Keratinocyte (primary cell): ENCODE results near the gene FOXRED2. TPM values are rescaled to one million over a fixed set of nuclear protein-coding genes. Genes with fewer than 3 reads are reported as not detected.
A peak's percentile ranks its signal among the peaks of the same experiment; 100 is the strongest.

ENCODE experiments used
- DNase-seq: peaks from one replicate; pipeline ENCODE4 v3.0.0-alpha.2; 2011; ENCODE audit warnings: low read depth, missing footprints, low spot score
- FAIRE-seq: peaks from 2 replicates; lab custom pipeline; 2011; peaks lifted over from hg19 to GRCh38; lab: Jason Lieb, UNC
- H2AFZ ChIP-seq: 2 replicates; pipeline ENCODE4 v1.6.0; 2012; ENCODE audit warnings: low read length, control low read depth, inconsistent platforms; ENCODE audit not compliant: control insufficient read depth
- H3K27ac ChIP-seq: 2 replicates; pipeline ENCODE4 v1.5.1; 2011; ENCODE audit warnings: low read length; ENCODE audit not compliant: control insufficient read depth, insufficient read depth
- H3K27me3 ChIP-seq: 3 replicates; pipeline ENCODE4 v1.6.0; 2011; ENCODE audit warnings: low read length; ENCODE audit not compliant: control insufficient read depth, insufficient read depth; ENCODE audit errors: extremely low read depth
- H3K36me3 ChIP-seq, 2 experiments: 2 replicates in 1 of 2; 3 replicates in 1 of 2; pipeline ENCODE4 v1.5.1; 2011; ENCODE audit warnings: low read length in 2 of 2, mild to moderate bottlenecking in 1 of 2; ENCODE audit not compliant: control insufficient read depth in 2 of 2, insufficient read depth in 2 of 2; ENCODE audit errors: extremely low read depth in 1 of 2
- H3K4me1 ChIP-seq: 3 replicates; pipeline ENCODE4 v1.5.1; 2011; ENCODE audit warnings: low read length; ENCODE audit not compliant: control insufficient read depth, insufficient read depth; ENCODE audit errors: extremely low read depth
- H3K4me2 ChIP-seq: 3 replicates; pipeline ENCODE4 v1.6.0; 2011; ENCODE audit warnings: low read depth, low read length; ENCODE audit not compliant: control insufficient read depth, insufficient read depth; ENCODE audit errors: extremely low read depth
- H3K4me3 ChIP-seq, 3 experiments: fragments of 200-600 bp in 1 of 3; sonication (generic) in 1 of 3; 2 replicates in 2 of 3; 3 replicates in 1 of 3; pipeline ENCODE4 v1.5.1; 2011 to 2016; ENCODE audit warnings: low read length in 3 of 3, mild to moderate bottlenecking in 3 of 3, control low read depth in 2 of 3, inconsistent platforms in 1 of 3, low read depth in 1 of 3, mixed read lengths in 1 of 3, mixed run types in 1 of 3, moderate library complexity in 1 of 3; ENCODE audit not compliant: control insufficient read depth in 2 of 3, insufficient read depth in 2 of 3; ENCODE audit errors: extremely low read depth in 1 of 3
- H3K79me2 ChIP-seq: 2 replicates; pipeline ENCODE4 v1.6.0; 2012; ENCODE audit warnings: low read length; ENCODE audit not compliant: control insufficient read depth, insufficient read depth
- H3K9ac ChIP-seq: 3 replicates; pipeline ENCODE4 v1.6.0; 2011; ENCODE audit warnings: low read length; ENCODE audit not compliant: control insufficient read depth, insufficient read depth; ENCODE audit errors: extremely low read depth
- H3K9me1 ChIP-seq: 3 replicates; pipeline ENCODE4 v1.6.0; 2011; ENCODE audit warnings: low read length; ENCODE audit not compliant: control insufficient read depth, insufficient read depth; ENCODE audit errors: extremely low read depth
- H3K9me3 ChIP-seq: 2 replicates; pipeline ENCODE4 v1.5.1; 2012; ENCODE audit warnings: low read depth, low read length; ENCODE audit not compliant: control insufficient read depth
- H4K20me1 ChIP-seq: 3 replicates; pipeline ENCODE4 v1.6.0; 2011; ENCODE audit warnings: low read length; ENCODE audit not compliant: control insufficient read depth, insufficient read depth; ENCODE audit errors: extremely low read depth
- CTCF ChIP-seq, 3 experiments: IDR thresholded peaks in 1 of 3; conservative IDR thresholded peaks in 1 of 3; optimal IDR thresholded peaks in 1 of 3; 2 replicates in 2 of 3; 3 replicates in 1 of 3; pipeline versions ENCODE3 to v1.5.1; 2011; ENCODE audit warnings: low read length in 3 of 3, mild to moderate bottlenecking in 3 of 3, moderate library complexity in 2 of 3, control low read depth in 1 of 3, inconsistent platforms in 1 of 3; ENCODE audit not compliant: insufficient read depth in 2 of 3; ENCODE audit errors: extremely low read depth in 1 of 3
- EZH2 ChIP-seq: IDR thresholded peaks from one replicate; pipeline ENCODE4 v1.6.1; 2012; ENCODE audit warnings: inconsistent platforms, mild to moderate bottlenecking, low read length, moderate library complexity
- dilution Hi-C: fragments of 300-500 bp; cut with MboI; formaldehyde crosslinking; loops from one replicate; pipeline ENCODE4 v1.7.0; 2020; ENCODE audit warnings: low sequenced_read_pairs; ENCODE audit not compliant: extremely low pct_ligation_motif_present
- polyA plus RNA-seq, 5 experiments: library from polyadenylated mRNA; depleted of rRNA in 3 of 5; stranded (reverse) in 3 of 5; stranded (forward) in 1 of 5; unstranded in 1 of 5; fragments of >200 nt; gene quantifications; 1 replicate in 1 of 5; 2 replicates in 3 of 5; 3 replicates in 1 of 5; pipeline versions ENCODE4 v1.2.1 to v1.2.3, GENCODE V29; 2011 to 2012; ENCODE audit warnings: missing spikeins in 2 of 5, low read depth in 1 of 5, low replicate concordance in 1 of 5

FOXRED2 gene
- polyA plus RNA-seq, 1 donor (not counting 4 experiments of a cell fraction or from before 2014, with no cell fraction given), result 0.71 TPM

DNA sequence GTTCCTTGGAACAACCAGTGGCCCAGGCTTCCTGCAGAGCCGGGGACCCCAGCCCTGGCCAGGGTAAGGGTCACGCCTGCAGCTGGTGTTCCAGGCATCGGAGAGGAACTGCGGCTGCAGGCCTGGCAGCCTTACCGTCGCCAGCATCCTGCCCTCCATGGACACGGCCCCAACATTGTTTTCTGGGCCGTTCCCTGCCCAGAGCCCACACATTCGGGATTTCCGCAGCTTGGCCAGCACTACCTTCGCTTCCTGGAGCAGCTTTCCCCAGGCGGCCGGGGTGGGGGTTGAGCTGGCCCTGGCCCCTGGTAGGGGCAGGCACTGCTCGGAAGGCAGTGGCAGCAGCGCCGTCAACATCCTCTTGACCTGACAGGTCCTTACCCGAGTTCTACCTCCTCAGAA, 43.1 kb downstream of the FOXRED2 start:
- no peaks in the 10 kb centered on the region for H4K20me1 ChIP-seq
- H3K79me2 ChIP-seq, result peaks cover 5% of the 10 kb centered on the region
- peaks cover 4% of the 10 kb centered on the region for H3K9me1 ChIP-seq
- no peak overlapping the region for H3K27ac ChIP-seq
- FAIRE-seq (no peak), DNase-seq (no peak)
- peaks cover 52% of the 10 kb centered on the region for H3K4me1 ChIP-seq
- H3K9ac ChIP-seq, result no peak overlapping the region
- TF ChIP-seq CTCF (optimal IDR thresholded peaks at IDR 0.05 in 1 of 3, IDR thresholded peaks at IDR 0.05 in 1 of 3, conservative IDR thresholded peaks at IDR 0.05 in 1 of 3; ENCODE audit: extremely low read depth in 1 of 3, insufficient read depth in 2 of 3, low read length in 3 of 3) (no peak), EZH2 (no peak)
- H3K4me3 ChIP-seq, result no peak overlapping the region
- H3K9me3 ChIP-seq, result no peaks in the 10 kb centered on the region
- no peaks in the 10 kb centered on the region for H3K27me3 ChIP-seq
- no peaks in the 10 kb centered on the region for H3K36me3 ChIP-seq
- dilution Hi-C loops, result no loop called here
- H2AFZ ChIP-seq, result no peak overlapping the region
- no peak overlapping the region for H3K4me2 ChIP-seq

GRCh38 chr22:36461665-36462649, 44.9 kb downstream of the FOXRED2 start:
- DNase-seq, result no peak
- H4K20me1 ChIP-seq, result no peaks in the 10 kb centered on the region
- no peaks in the 10 kb centered on the region for H3K9me3 ChIP-seq
- peak; percentile 98 for FAIRE-seq
- H3K4me2 ChIP-seq, result peak overlapping the region; percentile 39
- dilution Hi-C loops, result no loop called here
- no peaks in the 10 kb centered on the region for H3K79me2 ChIP-seq
- peaks cover 36% of the 10 kb centered on the region for H3K4me1 ChIP-seq
- H2AFZ ChIP-seq, result no peak overlapping the region
- TF ChIP-seq CTCF (optimal IDR thresholded peaks at IDR 0.05 in 1 of 3, IDR thresholded peaks at IDR 0.05 in 1 of 3, conservative IDR thresholded peaks at IDR 0.05 in 1 of 3; ENCODE audit: extremely low read depth in 1 of 3, insufficient read depth in 2 of 3, low read length in 3 of 3) (no peak), EZH2 (no peak)
- no peaks in the 10 kb centered on the region for H3K27me3 ChIP-seq
- H3K27ac ChIP-seq, result peak overlapping the region; percentile 42
- H3K9ac ChIP-seq, result peak overlapping the region; percentile 55
- H3K9me1 ChIP-seq, result peaks cover 4% of the 10 kb centered on the region
- peak overlapping the region in 1 of 3 experiments; percentile 4 for H3K4me3 ChIP-seq
- H3K36me3 ChIP-seq, result no peaks in the 10 kb centered on the region
